ENCODE data around the gene PRKCA. TPM values are rescaled to one million over a fixed set of nuclear protein-coding genes. Genes with fewer than 3 reads are reported as not detected.

Gene PRKCA
- total and polyA plus RNA-seq, 2 of the 13 experiments (the other 11 are each of a cell fraction or from before 2014, with no cell fraction given) = 18.5 to 21.5 TPM

DNA sequence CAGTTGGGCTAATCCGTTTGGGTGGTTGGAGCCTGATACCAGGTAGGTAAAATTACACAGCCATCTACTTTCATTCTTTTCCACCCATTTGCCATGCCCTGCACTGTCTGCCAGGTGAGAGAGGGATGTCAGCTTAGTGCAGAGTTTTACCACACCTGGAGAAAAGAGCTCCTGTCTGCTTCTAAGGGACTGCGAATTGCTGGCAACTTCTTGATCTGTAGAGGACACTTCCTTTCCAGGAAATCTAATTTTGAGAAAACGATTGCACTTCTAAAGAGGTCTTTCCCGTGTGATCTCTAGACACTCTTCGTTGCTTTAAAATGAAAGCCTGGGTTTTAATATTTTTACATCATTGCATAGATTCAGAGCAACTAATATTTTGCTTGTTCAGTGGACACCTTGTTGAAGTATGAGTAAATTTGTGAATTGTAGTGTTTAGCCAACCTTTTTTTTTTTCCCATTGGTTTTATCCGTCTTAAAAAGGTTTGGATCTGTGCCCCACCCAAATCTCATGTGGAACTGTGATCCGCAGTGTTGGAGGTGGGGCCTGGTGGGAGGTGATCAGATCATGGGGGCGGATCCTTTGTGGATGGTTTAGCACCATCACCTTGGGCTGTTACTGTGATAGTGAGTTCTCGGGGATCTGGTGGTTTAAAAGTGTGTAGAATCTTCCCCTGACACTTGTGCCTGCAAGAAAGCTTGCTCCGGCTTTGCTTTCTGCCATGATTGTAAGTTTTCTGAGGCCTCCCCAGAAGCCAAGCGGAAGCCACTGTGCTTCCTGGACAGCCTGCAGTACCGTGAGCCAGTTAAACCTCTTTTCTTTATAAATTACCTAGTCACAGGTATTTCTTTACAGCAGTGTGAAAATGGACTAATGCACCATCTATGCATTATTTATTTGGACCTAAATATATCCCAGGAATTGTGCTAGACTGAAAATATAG, 104.6 kb downstream of the PRKCA start:
- H3K4me1 ChIP-seq (ENCODE audit: insufficient read depth, low read length) = peaks cover 17% of the 10 kb centered on the region
- no peak overlapping the region for H3K27ac ChIP-seq (ENCODE audit: extremely low read length, insufficient read depth, low read length)
- H3K9me3 ChIP-seq (ENCODE audit: low read length) = no peaks in the 10 kb centered on the region
- no TSS peak for BruUV-seq (replicated peaks)
- no peak overlapping the region for H3K4me3 ChIP-seq (replicated peaks in 1 of 3; ENCODE audit: insufficient read depth in 1 of 3, low read depth in 2 of 3, low read length in 3 of 3)
- H3K36me3 ChIP-seq (replicated peaks in 1 of 2; ENCODE audit: control insufficient read depth in 1 of 2, insufficient read depth in 2 of 2, low read length in 2 of 2) = peaks cover 0 to 2% of the 10 kb centered on the region in 2 experiments; a peak in 1 of 5 replicates
- H4K20me1 ChIP-seq (ENCODE audit: insufficient read depth, low read length) = no peaks in the 10 kb centered on the region
- ChIA-PET CTCF (ENCODE audit: low intra/inter-chr PET ratio, low total read pairs) (no interaction called here), POLR2A (no interaction called here)
- H3K9ac ChIP-seq (ENCODE audit: insufficient read depth, low read depth, low read length) = no peak overlapping the region
- 96% methylated on average over 12 of the region's 12 CpGs for WGBS (ENCODE audit: low lambda C conversion rate)
- in situ Hi-C loops (cut with HindIII; ENCODE audit: extremely low pct_ligation_motif_present, low pct_unique_long_range_greater_than_20kb) (no loop called here), intact Hi-C loops (cut with micrococcal nuclease; ENCODE audit: unreplicated experiment) (no loop called here)
- H3K79me2 ChIP-seq (ENCODE audit: insufficient read depth, low read length) = peaks cover 29% of the 10 kb centered on the region
- no peak for ATAC-seq
- DNase-seq (ENCODE audit: low spot score) = no peak
- no peak overlapping the region for H3K4me2 ChIP-seq (ENCODE audit: low read depth, low read length)
- no peaks in the 10 kb centered on the region for H3K27me3 ChIP-seq (ENCODE audit: control insufficient read depth in 1 of 2, insufficient read depth in 2 of 2, low read length in 2 of 2)
- H2AFZ ChIP-seq (ENCODE audit: low read length) = no peak overlapping the region
- FAIRE-seq = no peak
- no peak for TF ChIP-seq ZBTB20 (CRISPR knock-in tag; IDR thresholded peaks at IDR 0.05; ENCODE audit: borderline replicate concordance, low read depth)
- TF ChIP-seq POGK (CRISPR knock-in tag; conservative IDR thresholded peaks at IDR 0.05) = no peak
- no peak for TF ChIP-seq ZNF503 (CRISPR knock-in tag; IDR thresholded peaks at IDR 0.05)
- TF ChIP-seq ZNF652 (CRISPR knock-in tag; IDR thresholded peaks at IDR 0.05; ENCODE audit: borderline replicate concordance, low read depth) = no peak
- no peak for TF ChIP-seq ZNF382 (CRISPR knock-in tag; IDR thresholded peaks at IDR 0.05; ENCODE audit: borderline replicate concordance)
- TF ChIP-seq HIVEP1 (CRISPR knock-in tag; IDR thresholded peaks at IDR 0.05) = no peak
- no peak for TF ChIP-seq CBX2 (IDR thresholded peaks at IDR 0.05; ENCODE audit: low read depth, low read length)
- TF ChIP-seq CBX2 (CRISPR knock-in tag; IDR thresholded peaks at IDR 0.05; ENCODE audit: low read depth) = no peak
- no peak for TF ChIP-seq CHD4 (IDR thresholded peaks at IDR 0.05; ENCODE audit: borderline replicate concordance, low read length)
- no peak for TF ChIP-seq KAT7 (CRISPR knock-in tag; IDR thresholded peaks at IDR 0.05; ENCODE audit: borderline replicate concordance)
- TF ChIP-seq ZNF777 (CRISPR knock-in tag; IDR thresholded peaks at IDR 0.05) = no peak
- no peak for TF ChIP-seq NCOA5 (CRISPR knock-in tag; IDR thresholded peaks at IDR 0.05)
- no peak for TF ChIP-seq NRL (CRISPR knock-in tag; IDR thresholded peaks at IDR 0.05; ENCODE audit: borderline replicate concordance)
- no peak for TF ChIP-seq RXRB (CRISPR knock-in tag; IDR thresholded peaks at IDR 0.05; ENCODE audit: borderline replicate concordance)
- no peak for TF ChIP-seq ZBTB14 (CRISPR knock-in tag; IDR thresholded peaks at IDR 0.05)
- TF ChIP-seq ZNF225 (CRISPR knock-in tag; IDR thresholded peaks at IDR 0.05) = no peak
- no peak for TF ChIP-seq PAX8 (CRISPR knock-in tag; IDR thresholded peaks at IDR 0.05; ENCODE audit: borderline replicate concordance)

Measured in HepG2 (cell line).